GM23248 (cell line): ENCODE data around the gene PPCDC.

ENCODE experiments used
- EZH2 ChIP-seq: fragments of 200-600 bp; sonication (generic); IDR thresholded peaks from 2 replicates; pipeline ENCODE4 v1.6.1; 2018; ENCODE audit warnings: antibody characterized with exemption, mild to moderate bottlenecking; ENCODE audit not compliant: insufficient read depth, poor library complexity, severe bottlenecking
- EZH2phosphoT487 ChIP-seq: fragments of 200-600 bp; sonication (generic); IDR thresholded peaks from 2 replicates; pipeline ENCODE4 v1.6.1; 2018; ENCODE audit warnings: antibody characterized with exemption, moderate library complexity, mild to moderate bottlenecking, low read depth; ENCODE audit not compliant: insufficient read depth

DNA sequence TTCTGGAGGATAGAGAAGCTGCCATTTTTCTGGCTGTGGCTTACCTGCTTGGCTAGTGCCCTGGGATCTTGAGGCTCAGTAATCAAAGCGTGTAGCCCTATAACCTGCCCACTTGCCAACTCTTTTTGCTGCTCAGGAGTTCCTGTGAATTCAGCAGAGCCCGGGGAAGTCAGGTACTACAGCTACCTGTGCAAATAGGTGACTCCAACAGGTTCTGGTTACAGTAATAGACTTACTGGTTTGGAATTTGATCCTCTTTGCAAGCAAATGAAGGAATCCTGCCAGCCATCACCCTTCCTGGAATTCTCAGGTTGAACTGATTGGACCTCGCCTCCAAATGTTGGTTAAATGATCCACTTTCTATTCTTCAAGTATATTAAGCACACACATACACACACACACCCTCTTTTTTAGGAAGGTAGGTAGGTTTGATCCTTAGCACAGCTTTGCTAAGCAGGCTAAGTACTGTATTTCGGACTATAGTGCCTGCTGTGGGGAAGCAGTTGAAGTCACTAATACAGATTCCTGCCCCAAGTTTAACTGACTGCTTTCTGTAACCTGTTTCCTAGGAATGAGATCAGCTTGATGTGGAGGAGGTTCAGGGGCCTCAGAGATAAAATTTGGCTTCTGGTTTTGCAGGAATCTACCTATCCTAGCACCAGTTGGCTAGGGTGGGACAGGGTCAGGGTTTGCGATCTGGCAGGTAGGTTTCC is 2.3 kb downstream of the PPCDC start:
- TF ChIP-seq EZH2 (no peak), EZH2phosphoT487 (no peak)
